ENCODE results near the gene HAO2.
A peak's percentile ranks its signal among the peaks of the same experiment; 100 is the strongest.

Gene HAO2

GRCh38 chr1:119327094-119327449 is 41.5 kb upstream of the HAO2 start:
- peak overlapping the region; percentile 25 for H3K4me3 ChIP-seq (ENCODE audit: control insufficient read depth, low read depth, low read length)
- no peak for DNase-seq (ENCODE audit: low read depth)
- TF ChIP-seq CTCF (conservative IDR thresholded peaks at IDR 0.05; ENCODE audit: control insufficient read depth, insufficient read depth, low read depth, low read length): no peak

GRCh38 chr1:119327450-119328155 is 41.0 kb upstream of the HAO2 start:
- H3K4me3 ChIP-seq (ENCODE audit: control insufficient read depth, low read depth, low read length): peak overlapping the region; percentile 25
- peak; percentile 34 for TF ChIP-seq CTCF (conservative IDR thresholded peaks at IDR 0.05; ENCODE audit: control insufficient read depth, insufficient read depth, low read depth, low read length)
- DNase-seq (ENCODE audit: low read depth): peak; percentile 37

GRCh38 chr1:119329541-119330461 is 38.8 kb upstream of the HAO2 start:
- no peak for TF ChIP-seq CTCF (conservative IDR thresholded peaks at IDR 0.05; ENCODE audit: control insufficient read depth, insufficient read depth, low read depth, low read length)
- DNase-seq (ENCODE audit: low read depth): no peak
- H3K4me3 ChIP-seq (ENCODE audit: control insufficient read depth, low read depth, low read length): no peak overlapping the region

- no peak for TF ChIP-seq CTCF (conservative IDR thresholded peaks at IDR 0.05; ENCODE audit: control insufficient read depth, insufficient read depth, low read depth, low read length)
- DNase-seq (ENCODE audit: low read depth): no peak
- no peak overlapping the region for H3K4me3 ChIP-seq (ENCODE audit: control insufficient read depth, low read depth, low read length)
These were observed 38.0 kb upstream of the HAO2 start for GRCh38 chr1:119330466-119331189.

- no peak for TF ChIP-seq CTCF (conservative IDR thresholded peaks at IDR 0.05; ENCODE audit: control insufficient read depth, insufficient read depth, low read depth, low read length)
These were observed 37.4 kb upstream of the HAO2 start for GRCh38 chr1:119331190-119331515.

GRCh38 chr1:119331915-119332314 is 36.7 kb upstream of the HAO2 start:
- no peak for DNase-seq (ENCODE audit: low read depth)
- no peak for TF ChIP-seq CTCF (conservative IDR thresholded peaks at IDR 0.05; ENCODE audit: control insufficient read depth, insufficient read depth, low read depth, low read length)
- no peak overlapping the region for H3K4me3 ChIP-seq (ENCODE audit: control insufficient read depth, low read depth, low read length)

More at GRCh38 chr1:119331190-119331515, 37.4 kb upstream of the HAO2 start:
- no peak overlapping the region for H3K4me3 ChIP-seq (ENCODE audit: control insufficient read depth, low read depth, low read length)
- DNase-seq (ENCODE audit: low read depth): no peak
